MG63 (cell line): ENCODE data around the gene CAMKK1. TPM values are rescaled to one million over a fixed set of nuclear protein-coding genes. Genes with fewer than 3 reads are reported as not detected.

Source experiments
- DNase-seq: peaks from one replicate; pipeline ENCODE4 v3.0.0-alpha.2; 2020
- H3K27me3 ChIP-seq: fragments of 250-450 bp; sonication (Bioruptor Pico); 2 replicates; pipeline ENCODE4 v1.5.1; 2020; ENCODE audit warnings: mild to moderate bottlenecking, moderate library complexity
- H3K36me3 ChIP-seq: fragments of 250-450 bp; sonication (Bioruptor Pico); 2 replicates; pipeline ENCODE4 v1.5.1; 2020; ENCODE audit warnings: mild to moderate bottlenecking, moderate library complexity
- H3K4me3 ChIP-seq: fragments of 250-450 bp; sonication (Bioruptor Pico); 2 replicates; pipeline ENCODE4 v1.5.1; 2020; ENCODE audit warnings: mild to moderate bottlenecking, moderate library complexity
- H3K9me3 ChIP-seq: fragments of 250-450 bp; sonication (Bioruptor Pico); 2 replicates; pipeline ENCODE4 v1.5.1; 2020; ENCODE audit warnings: mild to moderate bottlenecking, moderate library complexity
- total RNA-seq: library from RNA; depleted of rRNA; stranded (reverse); fragments of >200 nt; shearing (Covaris generic); gene quantifications from 2 replicates; pipeline ENCODE4 v1.2.3, GENCODE V29; 2014; ENCODE audit warnings: low replicate concordance

The CAMKK1 gene
- total RNA-seq, 1 experiment from 2014 or later, result 3.9 TPM

DNA sequence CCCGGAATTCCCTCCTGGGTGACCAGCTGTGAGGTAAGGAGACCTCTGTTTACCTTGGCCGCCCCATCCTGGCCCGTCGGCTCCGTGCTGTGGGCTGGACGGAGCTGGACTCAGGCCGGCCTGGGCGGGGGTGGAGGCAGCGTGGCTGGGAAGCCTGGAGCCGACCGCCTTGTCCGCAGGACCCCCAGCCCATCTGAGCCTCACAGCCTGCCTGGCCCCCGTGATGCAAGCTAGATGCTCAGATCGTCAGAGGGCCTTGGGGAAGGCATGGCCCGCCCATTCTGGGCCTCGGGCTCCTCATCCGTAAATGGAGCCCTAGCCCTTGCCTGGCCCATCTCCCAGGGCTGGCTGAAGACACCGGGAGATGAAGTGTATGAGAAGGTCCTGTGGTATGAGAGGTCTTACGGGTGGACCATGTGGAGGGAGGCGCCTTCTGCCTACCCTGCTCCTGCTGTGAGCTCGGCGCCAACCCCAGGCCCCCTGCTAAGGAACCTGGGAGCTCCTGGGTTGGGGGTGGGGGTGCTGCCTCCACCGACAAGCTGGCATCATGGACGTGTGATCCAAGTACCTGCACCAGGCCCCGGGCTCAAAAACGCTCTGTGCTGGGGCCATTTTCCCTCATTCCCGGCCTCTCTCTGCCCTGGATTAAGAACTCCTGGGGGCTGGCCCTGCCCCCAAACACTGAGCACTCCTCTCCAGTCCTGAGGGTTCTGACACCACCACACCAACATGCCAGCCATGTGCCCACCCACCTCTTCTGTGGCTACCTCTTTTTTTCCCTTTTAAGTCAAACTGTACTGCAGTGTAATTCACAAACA lies 28.9 kb upstream of the CAMKK1 start:
- Histone ChIP-seq H3K9me3 (no peaks in the 10 kb centered on the region), H3K36me3 (no peaks in the 10 kb centered on the region), H3K27me3 (no peaks in the 10 kb centered on the region), H3K4me3 (no peak overlapping the region)
- no peak for DNase-seq

DNA sequence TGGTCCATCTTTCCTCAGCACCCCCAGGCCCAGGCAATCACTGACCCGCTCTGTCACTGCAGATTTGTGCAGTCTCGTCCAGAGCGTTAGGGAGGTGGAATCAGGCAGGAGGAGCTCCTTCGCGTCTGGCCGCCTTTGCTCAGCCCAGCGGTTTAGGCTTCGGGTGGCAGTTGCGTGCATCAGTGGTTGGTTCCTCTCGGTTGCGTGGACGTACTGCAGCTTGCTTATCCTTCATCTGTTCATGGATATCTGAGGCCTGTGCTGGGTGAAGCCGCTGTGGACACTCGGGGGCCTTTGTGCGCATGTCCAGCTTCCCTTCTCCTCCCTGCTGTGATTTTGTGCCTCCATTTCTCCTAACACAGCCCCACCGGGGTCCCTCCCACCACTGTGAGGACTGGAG lies 28.2 kb upstream of the CAMKK1 start:
- H3K4me3 ChIP-seq, result no peak overlapping the region
- H3K36me3 ChIP-seq, result no peaks in the 10 kb centered on the region
- H3K27me3 ChIP-seq, result no peaks in the 10 kb centered on the region
- H3K9me3 ChIP-seq, result no peaks in the 10 kb centered on the region
- DNase-seq, result no peak

DNA sequence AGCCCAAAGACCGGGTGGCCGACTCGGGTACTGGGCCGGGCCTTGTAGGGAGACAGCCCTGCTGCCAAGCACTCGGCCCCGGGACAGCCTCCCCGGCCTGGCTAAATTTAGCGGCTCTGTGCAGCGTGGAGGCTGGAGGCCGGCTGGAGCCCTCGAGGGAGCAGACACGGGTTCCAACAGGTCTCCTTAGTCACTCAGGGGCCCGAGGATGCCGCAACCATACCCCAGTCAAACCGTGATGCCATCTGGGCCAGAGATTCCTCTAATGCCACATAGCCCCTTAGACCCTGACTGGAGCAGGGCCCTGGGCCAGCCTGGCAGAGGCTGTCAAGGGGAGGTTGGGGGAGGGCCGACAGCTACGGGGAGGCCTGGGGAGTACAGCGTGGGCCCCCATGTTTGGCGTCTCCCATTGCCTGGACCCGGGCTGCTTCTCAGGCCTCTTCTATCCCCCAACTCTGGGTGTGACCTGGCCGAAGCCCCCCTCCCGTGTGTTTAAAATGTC lies 26.3 kb upstream of the CAMKK1 start:
- H3K27me3 ChIP-seq, result no peaks in the 10 kb centered on the region
- H3K36me3 ChIP-seq, result no peaks in the 10 kb centered on the region
- H3K4me3 ChIP-seq, result no peak overlapping the region
- no peak for DNase-seq
- H3K9me3 ChIP-seq, result no peaks in the 10 kb centered on the region

DNA sequence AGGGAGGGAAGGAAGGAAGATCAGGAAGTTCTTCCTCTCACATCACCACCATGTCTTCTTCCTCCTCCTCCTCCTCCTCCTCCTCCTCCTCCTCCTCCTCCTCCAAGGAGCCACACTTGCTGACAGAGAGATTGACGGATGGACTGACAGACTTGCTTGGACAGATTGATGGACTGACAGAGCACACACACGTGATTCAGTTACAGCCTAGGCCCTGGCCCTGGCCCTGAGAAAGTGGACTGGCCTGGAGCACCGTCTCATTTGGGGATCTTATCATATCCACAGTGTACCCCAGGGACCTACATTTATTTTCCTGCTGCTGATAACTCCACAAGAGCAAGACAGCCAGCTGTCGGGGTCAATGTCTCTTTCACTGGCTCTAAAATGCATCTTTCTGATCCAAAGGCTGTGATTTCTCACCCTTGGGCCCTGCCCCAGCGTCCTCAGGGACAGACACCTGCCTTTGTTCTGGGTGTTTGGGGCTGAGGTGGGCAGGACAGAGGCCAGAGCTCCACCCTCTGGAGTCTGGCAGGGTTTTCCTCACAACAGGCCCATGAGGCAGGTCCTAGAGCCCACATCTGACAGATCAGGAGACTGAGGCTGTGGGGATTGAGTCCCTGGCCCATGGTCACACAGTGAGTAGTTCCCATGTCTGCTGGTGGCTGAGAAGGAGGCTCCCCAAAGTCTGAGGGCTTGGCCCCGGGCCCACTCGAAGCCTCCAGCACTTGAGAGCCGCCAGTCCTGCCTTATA lies 25.7 kb upstream of the CAMKK1 start:
- Histone ChIP-seq H3K4me3 (no peak overlapping the region), H3K9me3 (no peaks in the 10 kb centered on the region)
- no peak for DNase-seq

DNA sequence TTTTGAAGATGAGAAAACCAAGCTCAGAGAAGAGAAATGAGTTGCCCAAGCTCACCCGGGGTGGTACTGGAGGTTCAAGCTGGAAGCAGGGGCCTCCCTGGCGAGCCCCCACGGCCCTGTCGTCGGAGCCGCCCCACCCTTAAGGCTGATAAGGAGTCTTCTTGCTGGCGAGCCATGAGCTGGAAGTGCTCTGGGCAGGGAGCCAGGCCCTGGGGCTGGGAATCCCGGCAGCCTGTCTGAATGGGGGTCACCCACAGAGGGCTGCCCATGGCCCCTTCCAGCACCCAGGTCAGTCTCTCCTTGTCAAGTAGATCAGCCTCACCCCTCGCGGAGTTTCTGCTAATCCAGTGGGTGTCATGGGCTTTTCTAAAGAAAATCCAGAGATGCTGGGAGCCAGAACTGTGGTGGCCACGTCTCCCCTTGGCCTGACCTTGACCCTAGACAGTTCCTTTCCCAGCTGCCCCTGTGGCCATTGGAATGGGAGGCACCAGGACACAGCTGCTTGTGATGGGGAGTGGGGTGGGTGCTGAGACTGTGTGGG lies 24.6 kb upstream of the CAMKK1 start:
- H3K27me3 ChIP-seq, result no peaks in the 10 kb centered on the region
- H3K9me3 ChIP-seq, result no peaks in the 10 kb centered on the region
- no peak for DNase-seq
- H3K4me3 ChIP-seq, result no peak overlapping the region
- no peaks in the 10 kb centered on the region for H3K36me3 ChIP-seq

More for the DNA sequence above, 25.7 kb upstream of the CAMKK1 start:
- Histone ChIP-seq H3K27me3 (no peaks in the 10 kb centered on the region), H3K36me3 (no peaks in the 10 kb centered on the region)

DNA sequence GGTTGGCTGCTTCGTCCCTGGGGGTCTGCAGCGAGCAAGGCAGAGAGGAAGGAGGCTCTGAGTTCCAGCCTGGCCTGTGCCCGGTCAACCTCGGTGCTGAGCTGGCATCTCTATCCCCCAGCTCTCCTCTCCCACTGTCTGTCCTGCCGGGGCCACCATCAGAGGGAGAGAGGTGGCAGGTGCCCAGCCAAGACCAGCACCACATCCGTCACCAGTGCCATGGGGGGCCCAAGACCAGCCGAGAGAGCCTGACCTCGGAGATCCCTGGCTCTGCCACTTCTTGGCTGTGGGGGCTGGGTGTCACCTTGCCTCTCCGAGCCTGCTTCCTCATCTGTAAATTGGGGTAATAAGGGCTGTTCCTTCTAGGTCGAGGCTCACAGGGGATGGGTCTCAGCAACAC lies 24.0 kb upstream of the CAMKK1 start:
- H3K36me3 ChIP-seq, result no peaks in the 10 kb centered on the region
- DNase-seq, result no peak
- no peaks in the 10 kb centered on the region for H3K27me3 ChIP-seq
- no peaks in the 10 kb centered on the region for H3K9me3 ChIP-seq
- H3K4me3 ChIP-seq, result no peak overlapping the region

DNA sequence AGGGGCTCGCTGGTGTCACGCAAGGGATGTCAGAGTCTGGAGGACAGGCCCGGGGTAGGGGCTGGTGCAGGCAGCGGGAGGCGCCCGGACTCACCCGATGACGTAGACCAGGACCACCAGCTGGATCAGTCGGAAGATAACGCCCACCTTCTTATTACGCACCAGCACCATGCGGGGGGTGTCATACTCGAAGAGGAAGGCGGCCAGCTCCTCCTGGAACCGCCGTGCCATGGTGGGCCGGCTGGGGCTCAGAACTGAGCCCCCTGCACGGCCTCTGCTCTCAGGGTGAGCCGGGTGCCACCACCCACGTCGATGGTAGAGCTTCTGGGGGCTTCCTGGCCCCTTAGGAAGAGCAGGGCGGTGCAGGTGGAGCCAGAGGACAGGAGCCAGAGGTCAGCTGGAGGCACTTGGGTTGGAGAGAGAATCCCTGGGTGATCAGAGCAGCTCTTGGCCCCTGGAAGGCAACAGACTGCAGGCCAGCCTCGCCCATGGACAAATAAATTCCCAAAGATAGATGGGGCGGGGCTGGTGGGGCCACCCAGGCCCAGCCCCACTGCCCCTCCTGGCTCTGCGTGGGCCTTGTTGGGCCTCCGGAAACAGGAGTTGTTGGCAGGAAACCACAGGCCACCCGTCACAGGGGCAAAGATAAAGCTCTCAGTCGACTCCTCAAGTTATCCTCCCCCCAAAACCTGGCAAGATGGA lies 23.3 kb upstream of the CAMKK1 start, which contains the start of gene P2RX1:
Gene P2RX1, minus strand, starts transcription at position 471 of the 702 bp plus-strand sequence. Its CDS starts 240 bp downstream, at position 231.
- H3K9me3 ChIP-seq, result no peaks in the 10 kb centered on the region
- no peaks in the 10 kb centered on the region for H3K36me3 ChIP-seq
- H3K27me3 ChIP-seq, result no peaks in the 10 kb centered on the region
- DNase-seq, result no peak
- no peak within 1 kb of the TSS for H3K4me3 ChIP-seq

DNA sequence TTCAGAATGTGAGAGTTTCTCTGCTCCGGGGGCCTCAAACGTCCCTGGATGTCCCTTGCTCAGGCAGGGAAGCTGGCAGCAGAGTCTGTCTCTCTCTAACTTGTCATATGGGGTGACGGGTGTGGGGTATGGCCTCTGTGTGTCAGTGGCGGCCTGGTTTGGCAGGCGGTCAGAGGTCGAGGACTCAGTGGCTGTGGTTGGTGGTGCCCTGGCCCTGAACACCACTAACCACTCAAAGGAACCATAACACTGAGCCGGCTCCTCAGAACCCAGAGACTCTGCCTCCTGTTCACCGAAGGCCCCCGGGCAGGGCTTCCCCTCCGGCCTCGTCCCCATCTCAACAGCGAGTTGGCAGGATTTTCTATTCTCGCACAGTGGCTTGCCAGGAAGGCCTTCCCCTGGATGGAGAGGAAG lies 22.7 kb upstream of the CAMKK1 start:
- no peak overlapping the region for H3K4me3 ChIP-seq
- DNase-seq, result no peak
- H3K27me3 ChIP-seq, result no peaks in the 10 kb centered on the region
- no peaks in the 10 kb centered on the region for H3K36me3 ChIP-seq
- H3K9me3 ChIP-seq, result no peaks in the 10 kb centered on the region

DNA sequence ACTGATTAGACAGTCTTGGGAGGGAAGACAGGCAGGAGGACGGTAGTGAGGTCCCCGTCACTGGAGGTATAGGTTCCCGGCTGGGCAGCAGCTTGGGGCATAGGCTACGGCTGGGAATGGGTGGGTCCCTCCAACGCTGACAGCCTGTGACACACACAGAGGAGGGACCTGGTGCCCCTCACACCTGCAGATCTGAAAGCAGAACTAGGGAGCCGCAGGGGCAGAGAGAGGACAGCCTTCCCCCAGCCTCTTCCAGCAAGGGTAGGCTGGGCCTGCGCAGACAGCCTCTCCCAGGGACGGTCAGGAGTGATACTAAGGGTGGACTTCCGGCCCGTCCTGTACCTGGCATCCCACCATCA lies 21.4 kb upstream of the CAMKK1 start:
- Histone ChIP-seq H3K36me3 (no peaks in the 10 kb centered on the region), H3K4me3 (no peak overlapping the region), H3K27me3 (no peaks in the 10 kb centered on the region), H3K9me3 (no peaks in the 10 kb centered on the region)
- no peak for DNase-seq

DNA sequence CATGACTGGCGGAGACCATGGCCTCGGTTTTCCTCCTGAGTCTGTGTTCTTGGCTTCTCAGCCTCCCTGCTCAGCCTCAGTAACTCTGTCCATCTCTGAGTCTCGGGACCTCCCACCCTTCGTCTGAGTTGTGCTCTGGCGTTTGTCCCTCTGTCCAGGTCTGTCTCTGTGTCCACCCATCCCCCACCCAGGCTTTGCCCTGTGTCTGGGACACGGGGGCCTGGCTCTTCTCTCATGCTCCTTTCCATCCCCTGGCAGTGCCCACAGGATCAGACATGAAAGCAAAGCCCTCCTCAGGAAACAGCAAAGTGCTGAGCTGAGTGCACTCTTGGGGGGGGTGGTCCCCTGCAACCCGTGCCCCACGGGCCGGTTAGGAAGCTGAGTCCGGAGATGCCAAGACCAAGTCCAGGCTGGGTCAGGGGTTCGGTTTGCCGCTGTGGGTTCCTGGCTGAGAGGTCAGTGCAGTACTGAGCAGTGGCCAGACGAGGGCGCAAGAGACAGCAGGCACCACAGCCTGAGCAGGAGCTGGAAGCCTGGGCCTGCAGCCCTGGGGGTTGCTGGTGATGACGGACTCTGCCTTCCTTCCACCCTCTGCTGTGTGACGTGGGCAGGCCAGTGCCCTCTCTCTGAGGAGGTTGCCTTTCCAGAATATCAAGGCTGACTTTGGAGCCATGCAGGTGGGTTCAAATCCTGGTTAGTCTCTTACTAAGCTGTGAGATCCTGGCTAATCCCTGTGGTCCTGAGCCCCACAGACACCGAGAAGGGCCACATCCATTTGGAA lies 20.9 kb upstream of the CAMKK1 start:
- H3K27me3 ChIP-seq, result no peaks in the 10 kb centered on the region
- peak; percentile 62 for DNase-seq
- H3K36me3 ChIP-seq, result no peaks in the 10 kb centered on the region
- no peaks in the 10 kb centered on the region for H3K9me3 ChIP-seq
- H3K4me3 ChIP-seq, result no peak overlapping the region

DNA sequence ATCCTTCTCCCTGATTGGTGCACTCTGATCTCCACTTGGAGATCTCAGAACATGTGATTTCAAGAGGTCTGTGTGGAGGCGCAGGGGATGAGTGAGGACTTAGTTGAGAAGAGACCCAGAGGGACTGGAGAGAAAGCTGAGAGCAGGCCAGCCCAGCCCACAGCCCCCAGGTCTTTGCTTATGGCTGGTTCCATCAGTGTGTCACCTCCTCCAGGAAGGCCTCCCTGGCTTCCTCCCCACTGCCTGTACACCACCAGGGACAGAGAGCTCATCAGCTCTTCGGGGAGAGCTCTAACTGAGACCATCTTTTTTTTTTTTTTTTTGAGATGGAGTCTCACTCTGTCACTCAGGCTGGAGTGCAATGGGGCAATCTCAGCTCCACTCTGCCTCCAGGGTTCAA lies 20.0 kb upstream of the CAMKK1 start:
- Histone ChIP-seq H3K27me3 (no peaks in the 10 kb centered on the region), H3K36me3 (no peaks in the 10 kb centered on the region), H3K9me3 (no peaks in the 10 kb centered on the region), H3K4me3 (no peak overlapping the region)
- no peak for DNase-seq

DNA sequence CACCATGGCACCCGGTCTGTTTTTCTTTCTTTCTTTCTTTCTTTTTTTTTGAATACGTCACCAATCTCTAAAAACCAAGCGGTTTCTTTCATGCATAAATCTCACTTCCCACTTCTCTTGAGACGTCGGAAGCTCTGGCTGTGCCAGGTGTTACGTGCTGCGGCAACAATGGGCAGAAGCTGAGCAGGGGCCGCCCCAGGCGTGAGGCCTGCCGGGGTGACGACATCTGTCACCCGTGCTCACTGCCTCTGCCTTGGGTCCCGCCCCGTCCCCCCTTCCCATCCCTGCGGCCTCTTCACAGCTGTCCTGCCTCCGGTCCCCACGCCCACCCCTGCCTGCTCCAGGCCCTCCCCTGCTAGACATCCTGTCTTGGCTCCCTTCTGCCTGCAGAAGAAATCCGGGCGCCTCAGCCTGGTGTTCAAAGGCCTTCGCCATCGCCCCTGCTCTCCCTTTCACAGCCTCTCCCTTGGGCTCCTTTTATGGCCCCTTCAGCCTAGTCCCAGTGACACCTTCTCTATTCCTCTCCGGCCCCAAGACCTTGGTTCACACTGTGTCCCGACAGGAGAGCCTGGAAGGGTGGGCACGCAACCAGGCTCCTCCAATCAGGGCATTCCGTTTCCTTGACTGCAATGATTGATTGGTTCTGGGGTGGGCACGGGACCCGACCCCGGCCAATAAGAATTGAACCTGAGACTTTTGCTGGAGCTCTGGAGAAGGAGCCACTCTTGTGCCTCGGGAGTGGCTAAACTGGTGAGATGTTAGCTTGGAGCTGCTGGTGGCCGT lies 18.6 kb upstream of the CAMKK1 start:
- no peak for DNase-seq
- Histone ChIP-seq H3K36me3 (no peaks in the 10 kb centered on the region), H3K9me3 (no peaks in the 10 kb centered on the region), H3K27me3 (no peaks in the 10 kb centered on the region), H3K4me3 (no peak overlapping the region)

DNA sequence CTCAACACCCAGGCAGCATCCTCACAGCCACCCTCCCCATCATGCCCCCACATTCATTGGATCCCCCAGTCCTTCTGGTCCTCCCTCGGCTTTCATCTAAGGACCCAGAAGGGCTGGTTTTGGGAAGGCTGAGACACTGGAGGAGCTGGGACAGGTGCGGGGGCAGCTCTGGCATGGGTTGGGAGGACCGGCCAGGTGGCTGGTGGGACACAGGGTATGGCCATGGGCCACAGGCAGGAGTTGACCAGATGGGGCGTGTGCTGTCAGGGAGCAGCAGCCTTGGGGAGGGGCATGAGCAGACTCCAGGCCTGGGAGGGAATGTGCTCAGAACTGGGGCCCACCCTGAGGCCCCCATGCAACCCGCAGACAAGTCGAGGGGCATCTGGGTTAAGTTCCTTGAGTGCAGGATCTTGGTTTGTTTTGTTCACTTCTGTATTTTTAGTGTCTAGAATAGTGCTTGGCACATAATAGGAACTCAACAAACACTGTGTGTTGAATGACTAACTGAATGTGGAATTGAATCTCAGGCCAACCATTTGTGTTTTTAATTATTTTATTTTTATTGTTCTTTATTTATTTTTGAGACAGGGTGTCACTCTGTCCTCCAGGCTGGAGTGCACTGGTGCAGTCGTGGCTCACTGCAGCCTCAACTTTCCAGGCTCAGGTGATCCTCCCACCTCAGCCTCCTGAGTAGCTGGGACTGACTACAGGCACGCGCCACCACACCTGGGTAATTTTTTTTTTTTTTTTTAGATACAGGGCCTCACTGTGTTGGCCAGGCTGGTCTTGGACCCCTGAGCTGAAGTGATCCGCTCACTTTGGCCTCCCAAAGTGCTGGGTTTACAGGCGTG lies 17.8 kb upstream of the CAMKK1 start:
- H3K27me3 ChIP-seq, result no peaks in the 10 kb centered on the region
- H3K36me3 ChIP-seq, result no peaks in the 10 kb centered on the region
- DNase-seq, result no peak
- H3K4me3 ChIP-seq, result no peak overlapping the region
- H3K9me3 ChIP-seq, result no peaks in the 10 kb centered on the region

DNA sequence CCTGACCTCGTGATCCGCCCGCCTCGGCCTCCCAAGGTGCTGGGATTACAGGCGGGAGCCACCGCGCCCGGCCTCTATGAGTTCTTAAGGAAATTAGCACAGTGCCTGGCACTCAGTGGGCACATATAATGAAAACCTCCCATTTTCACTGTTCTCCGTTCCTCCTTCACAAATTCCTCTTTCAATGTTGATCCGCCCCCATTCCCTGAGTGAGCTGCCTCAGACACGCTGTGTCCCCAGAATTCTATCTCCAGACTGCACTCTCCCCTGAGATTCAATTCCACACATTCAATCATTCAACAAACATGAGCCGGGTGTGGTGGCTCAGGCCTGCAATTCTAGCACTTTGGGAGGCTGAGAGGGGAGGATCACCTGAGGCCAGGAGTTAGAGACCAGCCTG lies 16.4 kb upstream of the CAMKK1 start:
- no peak for DNase-seq
- no peaks in the 10 kb centered on the region for H3K36me3 ChIP-seq

More for the DNA sequence above, 16.4 kb upstream of the CAMKK1 start:
- Histone ChIP-seq H3K9me3 (no peaks in the 10 kb centered on the region), H3K4me3 (no peak overlapping the region), H3K27me3 (no peaks in the 10 kb centered on the region)
